ENCODE data around the gene RAB22A.

RAB22A gene

DNA sequence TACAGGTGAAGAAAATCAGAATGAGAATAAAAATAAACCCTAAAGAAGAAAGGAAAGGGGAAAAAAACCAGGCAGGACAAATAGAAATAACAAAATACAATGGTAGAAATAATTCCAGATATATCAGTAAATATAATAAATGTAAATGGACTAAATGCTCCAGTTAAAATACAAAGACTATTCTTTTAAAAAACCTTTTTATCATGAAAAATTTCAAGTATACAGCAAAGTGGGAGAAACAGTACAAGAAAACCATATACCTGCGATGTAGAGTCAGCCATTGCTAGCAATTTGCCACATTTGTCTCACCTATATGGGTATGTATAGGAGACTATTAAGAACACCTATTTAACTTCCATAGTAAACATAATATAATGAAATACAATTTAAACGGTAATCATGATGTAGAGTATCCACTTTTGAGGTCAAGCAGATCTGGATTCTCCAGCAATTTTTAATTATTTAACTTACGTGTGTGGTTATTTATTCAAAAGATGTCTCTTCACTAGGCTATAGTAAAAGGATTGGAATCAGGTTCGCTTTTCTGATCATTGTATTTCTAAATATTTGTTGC lies 78.6 kb downstream of the RAB22A start:
- DNase-seq (ENCODE audit: extremely low read depth, low read depth), result no peak
- TF ChIP-seq, protein P1, sequence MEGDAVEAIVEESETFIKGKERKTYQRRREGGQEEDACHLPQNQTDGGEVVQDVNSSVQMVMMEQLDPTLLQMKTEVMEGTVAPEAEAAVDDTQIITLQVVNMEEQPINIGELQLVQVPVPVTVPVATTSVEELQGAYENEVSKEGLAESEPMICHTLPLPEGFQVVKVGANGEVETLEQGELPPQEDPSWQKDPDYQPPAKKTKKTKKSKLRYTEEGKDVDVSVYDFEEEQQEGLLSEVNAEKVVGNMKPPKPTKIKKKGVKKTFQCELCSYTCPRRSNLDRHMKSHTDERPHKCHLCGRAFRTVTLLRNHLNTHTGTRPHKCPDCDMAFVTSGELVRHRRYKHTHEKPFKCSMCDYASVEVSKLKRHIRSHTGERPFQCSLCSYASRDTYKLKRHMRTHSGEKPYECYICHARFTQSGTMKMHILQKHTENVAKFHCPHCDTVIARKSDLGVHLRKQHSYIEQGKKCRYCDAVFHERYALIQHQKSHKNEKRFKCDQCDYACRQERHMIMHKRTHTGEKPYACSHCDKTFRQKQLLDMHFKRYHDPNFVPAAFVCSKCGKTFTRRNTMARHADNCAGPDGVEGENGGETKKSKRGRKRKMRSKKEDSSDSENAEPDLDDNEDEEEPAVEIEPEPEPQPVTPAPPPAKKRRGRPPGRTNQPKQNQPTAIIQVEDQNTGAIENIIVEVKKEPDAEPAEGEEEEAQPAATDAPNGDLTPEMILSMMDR (IDR thresholded peaks at IDR 0.05; ENCODE audit: low read depth, low read length), result no peak

DNA sequence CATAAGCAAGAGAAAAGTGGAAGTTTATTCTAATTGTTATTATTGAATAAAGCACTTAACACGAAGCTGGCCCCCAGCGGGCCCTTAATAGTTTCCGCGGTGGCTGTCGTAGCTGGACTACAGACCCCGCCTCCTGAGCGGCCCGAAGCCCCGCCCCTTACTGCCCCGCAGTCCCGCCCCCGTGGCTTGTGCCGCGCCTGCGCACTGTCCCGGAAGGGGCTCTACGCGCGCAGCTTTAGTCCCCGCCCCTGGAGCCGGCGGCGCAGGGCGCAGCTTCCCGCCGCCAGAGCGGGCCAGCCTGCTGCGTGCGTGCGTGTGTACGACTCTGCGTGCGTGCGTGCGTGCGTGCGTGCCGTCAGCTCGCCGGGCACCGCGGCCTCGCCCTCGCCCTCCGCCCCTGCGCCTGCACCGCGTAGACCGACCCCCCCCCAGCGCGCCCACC lies 79.4 kb downstream of the RAB22A start, which contains the start of gene VAPB:
Gene VAPB (plus strand): TSS at position 348 of the 442 bp plus-strand sequence. CDS start 231 bp downstream, outside the sequence.
- peak; percentile 94 for DNase-seq (ENCODE audit: extremely low read depth, low read depth)
- TF ChIP-seq, protein P1 (IDR thresholded peaks at IDR 0.05; ENCODE audit: low read depth, low read length), result no peak

DNA sequence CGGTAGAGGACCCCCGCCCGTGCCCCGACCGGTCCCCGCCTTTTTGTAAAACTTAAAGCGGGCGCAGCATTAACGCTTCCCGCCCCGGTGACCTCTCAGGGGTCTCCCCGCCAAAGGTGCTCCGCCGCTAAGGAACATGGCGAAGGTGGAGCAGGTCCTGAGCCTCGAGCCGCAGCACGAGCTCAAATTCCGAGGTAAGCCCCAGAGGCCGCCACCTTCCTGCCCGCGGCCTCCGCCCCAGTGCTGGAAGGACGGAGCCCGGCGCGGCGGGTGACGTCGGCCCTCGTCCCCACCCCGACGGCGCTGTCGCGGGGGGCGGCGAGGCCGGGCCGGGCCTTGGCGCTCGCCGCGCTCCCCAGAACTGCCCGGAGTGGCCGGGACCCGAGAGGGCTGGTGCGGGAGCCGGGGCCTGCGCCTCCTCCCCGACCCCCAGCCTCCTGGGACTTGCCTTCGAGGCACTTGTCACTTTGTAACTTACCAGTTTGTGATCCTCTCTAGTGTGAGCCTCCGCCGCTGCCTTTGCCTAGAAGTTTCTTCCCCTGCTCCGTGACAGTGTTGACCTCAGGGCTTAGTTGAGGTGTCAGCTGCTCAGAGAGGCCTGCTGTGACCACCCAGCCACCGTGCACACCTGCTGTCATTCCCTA lies 79.9 kb downstream of the RAB22A start:
- TF ChIP-seq, protein P1 (IDR thresholded peaks at IDR 0.05; ENCODE audit: low read depth, low read length), result no peak
- no peak for DNase-seq (ENCODE audit: extremely low read depth, low read depth)

DNA sequence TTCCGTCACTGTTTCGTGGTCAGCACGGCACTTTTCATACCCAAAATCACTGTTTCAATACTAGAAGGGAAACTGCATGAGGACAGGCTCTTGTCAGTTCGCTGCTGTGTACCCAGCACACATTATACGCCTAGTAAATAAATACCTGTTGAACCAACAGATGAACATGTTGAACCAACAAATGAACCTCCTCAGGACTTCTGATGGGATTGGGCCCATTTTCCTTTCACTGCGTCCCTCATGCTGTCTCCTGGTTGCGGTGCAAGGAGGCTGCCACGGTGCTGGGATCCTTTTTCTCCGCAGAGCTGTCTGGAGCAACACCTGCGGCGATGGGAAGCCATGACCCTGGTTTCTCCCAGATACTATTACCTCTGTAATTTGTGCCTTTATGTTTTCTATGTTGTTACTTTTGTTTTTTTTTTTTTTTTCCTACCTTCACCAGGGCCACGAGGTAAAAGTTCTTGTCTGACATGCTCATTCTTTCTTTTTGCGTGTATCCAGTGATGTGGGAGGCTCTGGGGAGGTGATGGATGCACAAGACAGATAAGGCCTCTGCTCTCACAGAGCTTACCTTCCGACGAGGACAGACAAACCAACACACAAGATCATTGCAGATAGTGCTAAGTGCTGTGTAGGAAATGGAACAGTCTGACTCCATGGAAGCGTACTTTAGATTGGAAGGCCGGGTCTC lies 80.6 kb downstream of the RAB22A start:
- no peak for DNase-seq (ENCODE audit: extremely low read depth, low read depth)
- TF ChIP-seq, protein P1 (IDR thresholded peaks at IDR 0.05; ENCODE audit: low read depth, low read length), result no peak

DNA sequence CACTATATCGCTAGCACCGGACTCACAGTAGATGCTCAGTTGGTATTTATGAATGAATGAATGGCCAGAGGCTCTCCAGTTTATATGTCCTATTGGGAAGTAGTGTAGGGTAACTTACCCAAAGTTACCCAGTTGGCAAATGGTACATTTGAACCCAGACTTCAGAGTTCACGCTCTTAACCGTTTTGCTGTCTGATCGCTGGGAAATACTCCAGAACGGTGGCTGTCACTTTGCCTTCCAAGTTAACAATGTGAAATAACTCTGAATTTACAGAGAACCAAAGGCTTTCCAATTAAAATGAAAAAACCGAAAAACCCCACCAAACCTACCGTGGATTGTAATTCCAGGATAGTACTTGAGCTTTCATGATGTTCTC lies 81.1 kb downstream of the RAB22A start:
- no peak for DNase-seq (ENCODE audit: extremely low read depth, low read depth)
- TF ChIP-seq, protein P1 (IDR thresholded peaks at IDR 0.05; ENCODE audit: low read depth, low read length), result no peak

DNA sequence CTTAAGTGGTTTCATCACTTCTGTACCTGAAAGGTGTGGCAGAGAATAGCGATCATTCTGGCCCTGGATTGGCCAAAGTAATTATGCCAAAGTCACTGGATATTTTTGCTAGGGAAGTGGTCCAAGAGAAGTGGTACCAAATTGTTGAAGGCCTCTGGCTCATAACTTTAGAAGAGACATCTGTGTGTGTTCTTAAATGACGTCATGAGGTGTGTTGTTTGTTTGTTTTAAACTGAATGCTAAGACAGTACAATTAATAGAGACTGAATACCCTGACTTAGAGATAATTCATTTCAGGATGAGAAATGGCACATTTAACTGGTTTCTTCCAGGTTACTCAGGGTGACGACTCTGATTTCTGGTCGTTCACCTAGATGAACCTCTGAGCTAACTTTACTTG lies 82.8 kb downstream of the RAB22A start:
- DNase-seq (ENCODE audit: extremely low read depth, low read depth), result no peak
- TF ChIP-seq, protein P1 (IDR thresholded peaks at IDR 0.05; ENCODE audit: low read depth, low read length), result no peak

DNA sequence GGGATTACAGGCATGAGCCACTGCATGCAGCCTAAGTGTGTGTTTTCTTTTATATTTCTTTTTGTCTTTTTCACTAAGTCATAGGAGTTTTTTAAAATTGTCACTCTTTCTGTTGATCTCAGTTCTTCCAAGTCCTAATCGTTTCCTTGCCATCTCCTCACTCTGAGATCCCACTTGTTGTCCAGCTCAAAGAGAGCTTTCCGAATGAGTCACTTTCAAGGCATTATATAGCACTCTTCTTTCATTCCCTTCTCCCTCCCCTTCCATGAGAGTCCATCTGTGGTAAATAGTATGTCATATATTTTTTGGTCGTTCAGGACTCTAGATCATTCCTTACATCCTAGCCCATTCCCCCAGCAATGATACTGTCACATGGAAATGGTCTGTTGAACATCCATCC lies 83.8 kb downstream of the RAB22A start:
- TF ChIP-seq, protein P1 (IDR thresholded peaks at IDR 0.05; ENCODE audit: low read depth, low read length), result no peak
- DNase-seq (ENCODE audit: extremely low read depth, low read depth), result no peak
